Measurements from ENCODE around the gene ZNF439.
"Not testable (repeated sequence)": the region's sequence is repeated elsewhere in the genome, so short reads cannot be mapped to it uniquely, and the experiment has no call there.

The ZNF439 gene

DNA sequence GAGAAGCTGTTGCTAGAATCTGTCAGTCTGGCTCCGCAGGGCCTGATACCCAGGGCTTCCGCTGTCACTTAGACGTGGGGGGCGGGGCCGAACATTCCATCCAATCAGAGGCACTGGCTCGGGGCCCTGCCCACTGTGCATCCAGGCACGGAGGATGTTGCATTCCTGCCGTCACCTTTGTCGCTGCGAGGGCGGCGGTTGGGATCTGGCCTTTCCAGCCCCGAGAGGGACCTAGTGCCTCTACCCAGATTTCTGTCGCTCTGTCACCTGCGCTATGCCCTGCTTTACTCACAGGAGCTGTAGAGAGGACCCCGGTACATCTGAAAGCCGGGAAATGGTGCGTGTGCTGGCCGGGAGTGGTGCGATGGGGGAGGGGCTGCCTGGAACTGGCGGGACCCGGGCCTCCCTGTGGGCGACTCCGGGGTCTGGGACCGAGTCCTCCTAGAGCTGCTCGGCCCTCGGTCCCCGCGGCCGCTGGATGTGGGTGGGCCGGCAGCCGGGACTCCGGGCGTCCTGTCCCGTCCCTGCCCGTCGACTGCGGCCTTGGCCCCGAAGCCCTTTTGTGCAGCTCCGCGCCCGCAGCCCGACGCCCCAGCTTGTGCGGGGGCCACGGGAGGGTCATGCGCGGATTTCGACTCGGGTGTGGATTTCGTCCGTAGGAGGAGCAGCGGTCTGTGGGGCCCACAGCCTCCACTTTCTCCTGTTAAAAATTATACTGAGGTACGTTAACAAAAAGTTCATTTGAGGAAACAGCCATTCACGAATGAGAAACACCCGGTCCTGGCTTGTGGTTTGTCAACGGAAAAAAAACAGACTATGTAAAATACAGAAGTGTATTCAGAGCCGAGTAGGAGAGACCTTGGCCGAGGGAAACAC, at the start of gene ZNF439:
ZNF439 (plus strand) TSS at position 133 of the 876 bp plus-strand sequence; CDS start at position 275, 142 bp downstream.
- DNase-seq: peak; percentile 90
- Mint-ChIP-seq H3K4me3 (peak within 1 kb of the TSS; percentile 88 to 98), H3K9me3 (no peaks in the 10 kb centered on the region), H3K27me3 (no peaks in the 10 kb centered on the region), H3K4me1 (peaks cover 17 to 36% of the 10 kb centered on the region in 2 donors), H3K27ac (peak within 1 kb of the TSS; percentile 94), H3K36me3 (peaks cover 17 to 18% of the 10 kb centered on the region in 2 donors)
- peak; percentile 97 to 98 for ATAC-seq (replicated peaks)

DNA sequence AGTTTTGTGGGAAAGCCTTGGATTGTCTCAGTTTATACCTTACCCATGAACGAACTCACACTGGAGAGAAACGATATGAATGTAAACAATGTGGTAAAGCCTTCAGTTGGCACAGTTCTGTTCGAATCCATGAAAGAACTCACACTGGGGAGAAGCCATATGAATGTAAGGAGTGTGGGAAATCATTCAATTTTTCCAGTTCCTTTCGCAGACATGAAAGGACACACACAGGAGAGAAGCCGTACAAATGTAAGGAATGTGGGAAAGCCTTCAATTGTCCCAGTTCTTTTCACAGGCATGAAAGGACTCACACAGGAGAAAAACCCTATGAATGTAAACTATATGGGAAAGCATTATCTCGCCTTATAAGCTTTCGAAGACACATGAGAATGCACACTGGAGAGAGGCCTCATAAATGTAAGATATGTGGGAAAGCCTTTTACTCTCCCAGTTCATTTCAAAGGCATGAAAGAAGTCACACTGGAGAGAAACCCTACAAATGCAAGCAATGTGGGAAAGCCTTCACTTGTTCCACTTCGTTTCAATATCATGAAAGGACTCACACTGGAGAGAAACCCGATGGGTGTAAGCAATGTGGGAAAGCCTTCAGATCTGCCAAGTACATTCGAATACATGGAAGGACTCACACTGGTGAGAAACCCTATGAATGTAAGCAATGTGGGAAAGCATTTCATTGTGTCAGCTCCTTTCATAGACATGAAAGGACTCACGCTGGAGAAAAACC, 42.0 kb upstream of the ZNF439 start:
- H3K36me3 Mint-ChIP-seq: peaks cover 11 to 18% of the 10 kb centered on the region in 2 donors
- H3K9me3 Mint-ChIP-seq: peaks cover 12% of the 10 kb centered on the region in 2 donors
- ATAC-seq (replicated peaks) (no peak), DNase-seq (no peak)
- H3K27ac Mint-ChIP-seq: no peak overlapping the region
- H3K27me3 Mint-ChIP-seq: no peaks in the 10 kb centered on the region
- no peak overlapping the region for H3K4me3 Mint-ChIP-seq
- H3K4me1 Mint-ChIP-seq: no peaks in the 10 kb centered on the region

DNA sequence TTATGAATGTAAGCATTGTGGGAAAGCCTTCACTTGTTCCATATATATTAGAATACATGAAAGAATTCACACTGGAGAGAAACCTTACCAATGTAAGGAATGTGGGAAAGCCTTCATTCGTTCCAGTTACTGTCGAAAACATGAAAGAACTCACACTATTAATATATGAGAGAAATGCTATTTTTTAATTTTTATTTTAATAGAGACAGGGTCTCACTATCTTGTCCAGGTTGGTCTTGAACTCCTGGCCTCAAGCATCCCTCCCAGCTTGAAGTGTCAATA, 41.5 kb upstream of the ZNF439 start:
- H3K27me3 Mint-ChIP-seq: no peaks in the 10 kb centered on the region
- no peak overlapping the region for H3K4me3 Mint-ChIP-seq
- DNase-seq (no peak), ATAC-seq (replicated peaks) (no peak)
- H3K4me1 Mint-ChIP-seq: no peaks in the 10 kb centered on the region
- H3K27ac Mint-ChIP-seq: no peak overlapping the region
- peaks cover 12% of the 10 kb centered on the region in 2 donors for H3K9me3 Mint-ChIP-seq
- H3K36me3 Mint-ChIP-seq: peaks cover 11 to 18% of the 10 kb centered on the region in 2 donors

DNA sequence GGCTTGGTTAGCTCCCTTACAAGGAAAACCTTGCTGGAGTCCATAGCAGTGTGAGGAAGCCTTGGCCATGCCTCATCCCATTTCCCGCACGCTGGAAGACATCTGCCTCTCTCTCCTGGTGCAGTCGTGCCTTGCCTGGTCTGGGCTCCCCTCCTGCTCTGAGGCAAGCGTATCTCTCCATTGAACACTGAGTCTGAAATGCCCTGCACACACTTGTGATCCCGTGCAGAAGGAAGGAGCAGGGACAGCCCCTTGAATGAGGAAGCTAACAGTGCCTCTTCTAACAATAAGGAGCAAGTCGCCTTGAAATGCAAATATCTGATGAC, 34.9 kb upstream of the ZNF439 start:
- Mint-ChIP-seq H3K4me1 (peaks cover 11 to 25% of the 10 kb centered on the region in 2 donors), H3K36me3 (peaks cover 6 to 7% of the 10 kb centered on the region in 2 donors), H3K27ac (peak overlapping the region; percentile 96), H3K27me3 (no peaks in the 10 kb centered on the region), H3K4me3 (peak overlapping the region; percentile 90 to 91), H3K9me3 (no peaks in the 10 kb centered on the region)
- DNase-seq (no peak), ATAC-seq (replicated peaks) (peak; percentile 69 to 70)

DNA sequence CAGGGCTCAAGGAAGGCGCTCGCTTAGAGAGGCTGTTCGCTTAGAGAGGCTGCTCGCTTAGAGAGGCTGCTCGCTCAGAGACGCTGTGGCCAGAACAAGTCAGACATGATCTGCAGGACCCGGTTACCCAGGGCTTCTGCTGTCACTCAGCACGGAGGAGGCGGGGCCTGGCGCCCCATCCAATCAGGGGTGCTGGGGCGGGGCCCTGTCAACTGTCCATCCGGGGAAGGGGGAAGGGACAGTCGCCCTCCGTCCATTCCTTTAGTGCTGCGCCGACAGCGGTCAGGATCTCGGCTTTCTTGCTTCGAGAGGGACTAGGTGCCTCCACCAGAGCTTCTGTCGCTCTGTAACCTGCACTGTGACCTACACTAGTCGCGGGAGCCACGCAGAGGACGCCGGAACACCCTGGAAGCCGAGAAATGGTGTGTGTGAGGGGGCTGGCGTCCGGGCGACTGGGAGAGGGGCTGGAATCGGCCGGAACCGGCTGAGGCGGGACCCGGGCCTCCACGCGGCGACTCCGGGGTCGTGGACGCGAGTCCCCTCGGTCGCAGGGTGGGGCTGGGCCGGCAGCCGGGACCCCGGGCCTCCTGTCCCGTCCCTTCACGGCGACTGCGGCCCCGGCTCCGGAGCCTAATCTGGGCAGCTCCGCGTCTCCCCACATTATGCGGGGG, 34.4 kb upstream of the ZNF439 start, which contains the start of gene ZNF440:
ZNF440 (plus strand) TSS at position 245 of the 671 bp plus-strand sequence; CDS start at position 420, 175 bp downstream.
- Mint-ChIP-seq H3K4me3 (peak within 1 kb of the TSS; percentile 90 to 91), H3K27me3 (no peaks in the 10 kb centered on the region), H3K27ac (peak within 1 kb of the TSS; percentile 96), H3K4me1 (peaks cover 11 to 25% of the 10 kb centered on the region in 2 donors), H3K9me3 (no peaks in the 10 kb centered on the region), H3K36me3 (peaks cover 6 to 7% of the 10 kb centered on the region in 2 donors)
- peak; percentile 98 to 99 for ATAC-seq (replicated peaks)
- DNase-seq: peak; percentile 87

DNA sequence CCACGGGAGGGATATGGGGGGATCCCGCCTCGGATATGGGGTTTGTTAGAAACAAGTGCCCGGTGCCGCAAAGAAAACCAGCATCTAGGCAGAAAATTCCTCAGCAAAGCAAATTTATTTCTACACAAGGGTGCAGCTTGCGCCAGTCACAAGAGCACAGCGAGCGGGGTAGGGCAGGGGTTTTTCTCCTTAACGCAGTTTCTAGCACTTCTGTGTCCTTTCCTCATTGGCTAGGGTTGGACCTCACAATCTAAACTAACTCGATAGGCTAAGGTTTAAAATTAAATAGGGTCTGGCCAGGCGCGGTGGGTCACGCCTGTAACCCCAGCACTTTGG, 33.9 kb upstream of the ZNF439 start:
- Mint-ChIP-seq H3K27me3 (no peaks in the 10 kb centered on the region), H3K4me3 (peak overlapping the region; percentile 90 to 91), H3K36me3 (peaks cover 6 to 7% of the 10 kb centered on the region in 2 donors), H3K9me3 (no peaks in the 10 kb centered on the region), H3K4me1 (peaks cover 11 to 25% of the 10 kb centered on the region in 2 donors), H3K27ac (peak overlapping the region; percentile 47)
- no peak for DNase-seq
- peak; percentile 15 for ATAC-seq (replicated peaks)

DNA sequence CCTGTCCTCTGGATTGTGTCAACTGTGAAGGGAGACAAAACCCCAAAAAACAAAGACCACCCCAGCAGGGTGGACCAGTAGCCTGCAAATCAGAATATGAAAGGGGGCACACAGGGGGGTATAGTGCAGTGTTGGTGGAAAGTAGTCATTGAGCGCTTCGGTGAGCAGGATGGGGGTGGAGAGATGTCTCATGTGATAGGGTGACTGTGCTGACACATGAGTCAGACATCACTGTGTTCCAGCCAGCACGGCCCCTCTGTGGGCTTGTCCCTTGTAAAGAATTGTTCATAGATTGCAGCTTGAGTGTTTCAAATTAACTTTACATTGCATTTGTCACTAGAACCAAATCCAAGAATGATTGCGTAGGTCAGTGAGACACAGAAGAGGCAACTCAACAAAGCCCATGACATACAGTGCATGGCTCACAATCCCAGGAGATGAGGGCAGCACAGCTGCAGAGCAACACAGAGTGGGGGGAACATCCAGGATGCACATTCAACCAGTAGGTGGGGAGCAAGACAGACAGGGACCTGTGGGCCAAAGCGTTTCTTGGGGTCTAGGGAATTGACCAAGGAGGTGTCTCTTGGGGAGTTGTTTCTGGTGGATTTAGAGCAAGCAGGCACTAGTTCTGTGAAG, 26.9 kb upstream of the ZNF439 start:
- Mint-ChIP-seq H3K36me3 (peaks cover 17 to 24% of the 10 kb centered on the region in 2 donors), H3K4me3 (peak overlapping the region; percentile 3 to 18), H3K9me3 (no peaks in the 10 kb centered on the region), H3K27ac (no peak overlapping the region), H3K4me1 (peaks cover 18 to 26% of the 10 kb centered on the region in 2 donors), H3K27me3 (no peaks in the 10 kb centered on the region)
- DNase-seq (no peak), ATAC-seq (replicated peaks) (peak; percentile 66 to 86)

DNA sequence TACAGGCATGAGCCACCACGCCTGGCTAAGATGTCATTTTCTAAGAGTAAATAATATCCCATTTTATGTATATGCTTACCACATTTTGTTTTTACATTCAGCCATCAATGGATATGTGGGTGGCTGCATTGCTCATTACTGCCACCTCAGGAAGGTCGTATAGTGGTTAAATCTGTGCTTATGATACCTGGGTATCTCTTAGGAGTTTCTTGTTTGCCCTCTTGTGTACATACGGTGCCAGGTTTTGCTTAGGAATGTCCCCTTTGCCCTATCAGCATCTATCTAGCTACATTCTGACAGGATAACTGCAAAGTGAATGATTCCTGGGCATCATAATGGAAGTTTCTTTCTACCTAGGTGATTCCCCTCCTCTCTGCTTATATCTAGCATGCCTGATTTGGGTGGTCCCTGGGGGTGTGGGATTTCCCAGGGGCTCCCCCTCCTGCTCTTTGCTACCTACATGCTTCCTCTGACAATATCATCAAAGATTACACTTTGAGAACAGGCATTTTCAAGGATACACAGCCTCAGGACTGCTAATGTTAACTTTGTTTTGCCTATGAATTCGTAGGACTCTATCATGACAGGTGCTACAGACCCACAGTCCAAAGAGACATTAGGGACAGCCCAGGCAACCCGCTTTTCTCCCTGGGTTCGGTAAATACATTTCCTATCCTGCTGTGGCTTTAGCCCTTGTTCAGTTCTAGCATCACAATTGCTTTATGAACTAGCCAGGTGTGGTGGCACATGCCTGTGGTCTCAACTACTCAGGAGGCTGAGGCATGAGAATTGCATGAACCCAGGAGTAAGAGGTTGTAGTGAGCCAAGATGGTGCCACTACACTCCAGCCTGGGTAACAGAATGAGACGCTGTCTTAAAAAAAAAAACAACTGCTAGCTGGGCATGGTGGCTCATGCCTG, 19.3 kb upstream of the ZNF439 start:
- peak; percentile 72 for DNase-seq
- Mint-ChIP-seq H3K27ac (peak overlapping the region; percentile 91), H3K36me3 (peaks cover 42 to 52% of the 10 kb centered on the region in 2 donors), H3K4me3 (peak overlapping the region in 1 of 2 donors; percentile 21), H3K4me1 (peaks cover 11 to 22% of the 10 kb centered on the region in 2 donors), H3K9me3 (peaks cover 17 to 18% of the 10 kb centered on the region in 2 donors)
- peak; percentile 93 to 96 for ATAC-seq (replicated peaks)
- H3K27me3 Mint-ChIP-seq: not testable (repeated sequence)

DNA sequence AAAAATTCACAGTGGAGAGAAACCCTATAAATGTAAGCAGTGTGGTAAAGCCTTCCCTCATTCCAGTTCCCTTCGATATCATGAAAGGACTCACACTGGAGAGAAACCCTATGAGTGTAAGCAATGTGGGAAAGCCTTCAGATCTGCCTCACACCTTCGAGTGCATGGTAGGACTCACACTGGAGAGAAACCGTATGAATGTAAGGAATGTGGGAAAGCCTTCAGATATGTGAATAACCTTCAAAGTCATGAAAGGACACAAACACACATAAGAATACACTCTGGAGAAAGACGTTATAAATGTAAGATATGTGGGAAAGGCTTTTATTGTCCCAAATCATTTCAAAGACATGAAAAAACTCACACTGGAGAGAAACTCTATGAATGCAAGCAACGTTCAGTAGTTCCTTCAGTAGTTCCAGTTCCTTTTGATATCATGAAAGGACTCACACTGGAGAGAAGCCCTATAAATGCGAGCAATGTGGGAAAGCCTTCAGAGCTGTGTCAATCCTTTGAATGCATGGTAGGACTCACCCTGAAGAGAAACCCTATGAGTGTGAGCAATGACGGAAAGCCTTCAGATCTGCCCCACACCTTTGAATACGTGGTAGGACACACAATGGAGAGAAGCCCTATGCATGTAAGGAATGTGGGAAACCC, 16.1 kb upstream of the ZNF439 start:
- Mint-ChIP-seq H3K4me3 (no peak overlapping the region), H3K9me3 (peaks cover 17 to 18% of the 10 kb centered on the region in 2 donors), H3K27ac (no peak overlapping the region), H3K27me3 (no peaks in the 10 kb centered on the region), H3K36me3 (peaks cover 49 to 54% of the 10 kb centered on the region in 2 donors), H3K4me1 (peaks cover 11 to 22% of the 10 kb centered on the region in 2 donors)
- ATAC-seq (replicated peaks) (no peak), DNase-seq (no peak)

DNA sequence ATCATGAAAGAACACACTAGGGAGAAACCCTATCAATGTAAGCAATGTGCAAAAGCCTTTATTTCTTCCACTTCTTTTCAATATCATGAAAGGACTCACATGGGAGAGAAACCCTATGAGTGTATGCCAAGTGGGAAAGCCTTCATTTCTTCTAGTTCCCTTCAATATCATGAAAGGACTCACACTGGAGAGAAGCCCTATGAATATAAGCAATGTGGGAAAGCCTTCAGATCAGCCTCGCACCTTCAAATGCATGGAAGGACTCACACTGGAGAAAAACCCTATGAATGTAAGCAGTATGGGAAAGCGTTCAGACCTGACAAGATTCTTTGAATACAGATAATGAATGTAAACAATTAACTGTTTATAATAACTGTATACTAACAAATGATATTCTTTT, 15.0 kb upstream of the ZNF439 start:
- H3K27ac Mint-ChIP-seq: no peak overlapping the region
- peaks cover 11 to 16% of the 10 kb centered on the region in 2 donors for H3K4me1 Mint-ChIP-seq
- no peak overlapping the region for H3K4me3 Mint-ChIP-seq
- H3K36me3 Mint-ChIP-seq: peaks cover 49 to 54% of the 10 kb centered on the region in 2 donors
- peaks cover 17 to 18% of the 10 kb centered on the region in 2 donors for H3K9me3 Mint-ChIP-seq
- DNase-seq (no peak), ATAC-seq (replicated peaks) (no peak)
- H3K27me3 Mint-ChIP-seq: no peaks in the 10 kb centered on the region

DNA sequence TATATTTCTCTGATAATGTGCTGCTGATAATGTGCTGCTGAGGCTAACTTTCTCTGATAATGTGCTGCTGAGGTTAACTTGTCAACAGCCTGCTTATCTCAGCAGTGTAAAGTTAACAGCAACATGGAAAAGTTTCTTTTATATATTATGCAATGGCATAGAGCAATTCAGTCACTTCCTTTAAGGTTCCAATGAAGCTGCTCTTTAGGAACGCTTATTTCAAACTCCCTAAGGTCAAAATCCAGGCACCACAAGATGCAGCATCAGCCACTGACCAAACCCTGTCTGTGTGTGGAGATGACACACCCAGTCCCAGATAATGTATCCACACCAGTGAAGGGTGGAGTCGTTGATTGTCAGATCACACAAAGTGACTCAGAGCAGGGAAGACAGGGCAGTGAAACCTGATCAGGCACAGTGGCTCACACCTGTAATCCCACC, 12.9 kb upstream of the ZNF439 start:
- not testable (repeated sequence) for H3K4me1 Mint-ChIP-seq; H3K27me3 Mint-ChIP-seq; H3K27ac Mint-ChIP-seq; DNase-seq; H3K4me3 Mint-ChIP-seq; ATAC-seq (replicated peaks)
- Mint-ChIP-seq H3K36me3 (peaks cover 40% of the 10 kb centered on the region in 2 donors), H3K9me3 (peaks cover 11 to 17% of the 10 kb centered on the region in 2 donors)

DNA sequence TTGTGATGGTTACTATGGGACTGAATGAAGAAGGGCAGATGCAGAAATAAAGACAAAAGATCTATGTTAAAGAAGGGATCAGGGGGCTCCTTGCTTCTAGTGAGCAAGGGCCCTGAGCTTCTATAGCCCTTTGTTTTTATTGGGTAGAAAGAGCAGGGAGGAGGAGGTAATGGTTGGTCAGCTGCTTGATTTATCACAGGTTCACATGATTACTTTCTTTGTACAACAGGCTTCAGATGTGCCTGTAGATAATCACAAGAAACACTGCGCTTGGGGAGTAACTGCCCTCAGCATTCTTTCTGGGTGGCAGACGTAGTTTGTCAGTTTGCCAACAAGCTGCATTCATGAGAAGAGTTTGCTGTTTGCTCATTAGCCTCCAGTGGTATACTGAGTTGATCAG, 4.8 kb upstream of the ZNF439 start:
- H3K4me1 Mint-ChIP-seq: peaks cover 7 to 25% of the 10 kb centered on the region in 2 donors
- no peak for ATAC-seq (replicated peaks)
- H3K27ac Mint-ChIP-seq: no peak overlapping the region
- H3K9me3 Mint-ChIP-seq: no peaks in the 10 kb centered on the region
- H3K4me3 Mint-ChIP-seq: no peak overlapping the region
- no peaks in the 10 kb centered on the region for H3K27me3 Mint-ChIP-seq
- no peaks in the 10 kb centered on the region for H3K36me3 Mint-ChIP-seq
- no peak for DNase-seq

DNA sequence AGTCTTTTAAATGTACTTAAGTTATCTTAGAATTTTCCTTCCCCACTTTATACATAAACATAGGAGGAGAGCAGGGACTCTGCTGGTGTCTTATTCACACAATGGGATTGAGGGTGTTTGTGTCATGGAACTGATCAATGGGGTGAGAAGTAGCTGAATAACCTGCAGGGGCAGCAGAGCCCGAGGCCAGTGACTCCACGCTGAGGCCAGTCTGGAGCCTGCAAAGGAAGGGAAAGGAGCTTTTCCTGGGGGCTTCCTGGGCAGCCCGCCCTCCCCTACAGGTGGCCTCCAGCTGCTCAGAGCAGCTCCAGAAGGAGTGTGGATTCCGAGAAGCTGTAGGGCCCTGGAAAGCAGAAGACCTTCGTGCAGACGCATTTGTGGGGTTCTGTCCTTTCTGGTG, 911 bp upstream of the ZNF439 start:
- H3K4me1 Mint-ChIP-seq: peaks cover 21 to 47% of the 10 kb centered on the region in 2 donors
- DNase-seq; H3K9me3 Mint-ChIP-seq; ATAC-seq (replicated peaks); H3K27me3 Mint-ChIP-seq; H3K27ac Mint-ChIP-seq: not testable (repeated sequence)
- peak overlapping the region in 1 of 2 donors; percentile 23 for H3K4me3 Mint-ChIP-seq
- peaks cover 13 to 14% of the 10 kb centered on the region in 2 donors for H3K36me3 Mint-ChIP-seq
